Measurements from ENCODE around the gene AKT1.
"Not testable (repeated sequence)": the region's sequence is repeated elsewhere in the genome, so short reads cannot be mapped to it uniquely, and the experiment has no call there.

The AKT1 gene

GRCh38 chr14:104741108-104741802 lies 54.3 kb downstream of the AKT1 start:
- DNase-seq (ENCODE audit: low spot score) (no peak), FAIRE-seq (no peak)

- DNase-seq (ENCODE audit: low spot score) (no peak), FAIRE-seq (no peak)
Observed at GRCh38 chr14:104739546-104740516, 55.7 kb downstream of the AKT1 start.

DNA sequence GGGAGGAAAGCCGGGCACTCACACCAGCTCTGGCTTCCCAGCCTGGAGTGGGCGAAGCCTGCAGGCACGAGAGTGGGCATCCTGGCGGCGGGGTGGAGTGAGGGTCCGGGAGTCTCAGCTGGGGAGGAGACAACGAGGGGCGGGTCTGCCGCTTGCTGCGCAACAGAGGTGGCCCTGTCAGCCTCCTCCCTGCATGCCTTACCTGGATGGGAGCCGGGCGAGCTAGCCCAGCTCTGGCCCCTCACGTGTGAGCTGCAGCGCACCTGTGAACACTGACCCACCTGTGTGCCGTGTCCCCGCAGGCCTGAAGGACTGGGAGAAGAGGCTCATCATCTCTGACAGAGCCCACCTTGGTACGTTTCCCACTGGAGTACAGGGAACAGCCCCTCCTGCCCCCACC lies 56.5 kb downstream of the AKT1 start:
- FAIRE-seq = no peak

GRCh38 chr14:104738375-104739019 lies 57.1 kb downstream of the AKT1 start:
- no peak for DNase-seq (ENCODE audit: low spot score)
- FAIRE-seq = no peak

More for the DNA sequence above, 56.5 kb downstream of the AKT1 start:
- no peak for DNase-seq (ENCODE audit: low spot score)

DNA sequence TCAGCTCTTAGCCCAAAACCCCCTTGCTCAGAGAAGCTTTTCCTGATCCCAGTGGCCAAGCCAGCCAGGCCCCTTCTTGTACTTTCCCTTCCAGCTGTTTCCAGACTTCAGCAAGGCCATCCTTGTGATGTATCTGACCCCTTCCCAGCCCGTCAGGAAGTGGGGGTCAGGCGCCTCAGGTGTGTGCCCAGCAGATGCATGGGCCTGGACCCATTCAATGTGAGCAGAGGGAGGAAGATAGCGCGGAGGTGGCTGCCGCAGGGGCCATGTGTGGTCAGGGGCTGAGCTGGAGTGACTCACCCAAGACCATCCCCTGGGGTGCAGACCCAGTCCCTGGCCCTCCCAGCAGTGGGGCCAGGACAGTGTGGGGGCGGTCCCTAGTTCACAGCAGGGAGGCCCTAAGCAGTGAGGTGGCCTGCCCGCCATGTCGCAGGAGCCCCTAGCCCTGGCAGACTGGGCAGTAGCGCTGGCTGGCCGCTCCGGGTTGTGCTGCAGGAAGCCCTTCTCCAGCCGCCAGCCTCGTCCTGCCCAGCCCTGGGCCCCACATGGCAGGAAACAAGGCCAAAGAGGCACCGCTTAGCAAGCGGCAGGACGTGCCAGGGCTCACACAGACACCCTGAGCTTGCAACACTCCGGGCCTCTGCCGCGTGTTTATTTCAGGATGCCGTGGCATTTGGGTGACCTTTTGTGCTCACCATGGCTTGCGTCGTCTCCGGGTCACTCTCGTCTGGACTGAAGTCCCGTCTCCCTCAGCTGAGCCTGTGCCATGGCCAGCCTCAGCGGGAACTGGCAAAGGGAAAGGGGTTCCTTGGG lies 59.5 kb downstream of the AKT1 start:
- FAIRE-seq = no peak

DNA sequence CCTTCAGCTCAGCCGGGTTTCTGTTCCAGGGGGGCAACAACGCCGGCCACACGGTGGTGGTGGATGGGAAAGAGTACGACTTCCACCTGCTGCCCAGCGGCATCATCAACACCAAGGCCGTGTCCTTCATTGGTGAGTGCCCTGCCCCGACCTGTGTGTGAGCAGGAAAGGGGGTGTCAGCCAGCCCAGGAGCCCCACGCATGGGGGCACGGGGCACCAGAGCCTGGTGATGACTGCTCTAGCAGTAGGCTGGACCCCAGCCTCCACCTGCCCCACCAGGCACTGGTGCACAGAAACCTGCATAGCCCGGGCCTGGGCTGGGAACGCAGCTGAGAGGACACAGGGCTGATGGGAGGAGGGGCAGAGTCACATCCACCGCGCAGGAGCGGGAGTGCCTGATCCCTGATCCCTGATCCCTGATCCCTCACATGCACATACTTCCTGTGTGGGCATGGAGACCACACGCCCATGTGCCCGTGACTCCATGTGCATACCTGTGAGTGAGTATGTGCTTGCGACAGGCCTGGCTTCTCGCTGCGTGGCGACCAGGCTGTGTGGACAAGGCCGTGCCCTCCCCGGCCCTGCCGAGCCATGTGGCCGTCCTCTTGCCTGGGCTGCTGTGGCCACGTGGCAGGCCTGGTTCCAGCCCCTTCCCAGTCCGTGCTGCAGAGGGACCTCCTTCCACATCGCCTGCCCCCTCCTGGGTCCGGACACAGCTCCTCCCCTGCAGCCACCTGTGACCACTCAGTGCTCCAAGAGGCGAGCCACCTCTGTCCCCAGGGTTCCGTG lies 60.4 kb downstream of the AKT1 start:
- DNase-seq (ENCODE audit: low spot score) (no peak), FAIRE-seq (no peak)

More for the DNA sequence above, 59.5 kb downstream of the AKT1 start:
- DNase-seq (ENCODE audit: low spot score) = no peak

DNA sequence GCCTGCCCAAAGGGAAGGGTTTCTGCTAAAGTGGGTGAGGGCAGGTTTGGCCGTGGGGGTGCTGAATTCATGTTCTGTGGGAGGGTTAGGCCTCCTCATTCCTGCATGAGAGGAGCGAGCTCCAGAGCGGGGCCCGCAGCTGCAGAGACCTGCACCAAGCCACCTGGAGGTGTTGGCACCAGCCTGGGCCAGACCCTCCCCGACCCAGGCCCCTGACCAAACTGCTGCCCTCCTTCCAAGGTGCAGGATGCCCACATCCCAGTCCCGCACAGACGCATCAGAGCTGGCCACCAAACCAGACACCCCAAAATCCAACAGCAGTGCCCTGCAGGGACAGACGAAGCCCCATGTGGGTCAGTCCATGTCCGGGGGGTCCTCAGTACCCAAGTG lies 61.0 kb downstream of the AKT1 start:
- FAIRE-seq (no peak), DNase-seq (ENCODE audit: low spot score) (no peak)

DNA sequence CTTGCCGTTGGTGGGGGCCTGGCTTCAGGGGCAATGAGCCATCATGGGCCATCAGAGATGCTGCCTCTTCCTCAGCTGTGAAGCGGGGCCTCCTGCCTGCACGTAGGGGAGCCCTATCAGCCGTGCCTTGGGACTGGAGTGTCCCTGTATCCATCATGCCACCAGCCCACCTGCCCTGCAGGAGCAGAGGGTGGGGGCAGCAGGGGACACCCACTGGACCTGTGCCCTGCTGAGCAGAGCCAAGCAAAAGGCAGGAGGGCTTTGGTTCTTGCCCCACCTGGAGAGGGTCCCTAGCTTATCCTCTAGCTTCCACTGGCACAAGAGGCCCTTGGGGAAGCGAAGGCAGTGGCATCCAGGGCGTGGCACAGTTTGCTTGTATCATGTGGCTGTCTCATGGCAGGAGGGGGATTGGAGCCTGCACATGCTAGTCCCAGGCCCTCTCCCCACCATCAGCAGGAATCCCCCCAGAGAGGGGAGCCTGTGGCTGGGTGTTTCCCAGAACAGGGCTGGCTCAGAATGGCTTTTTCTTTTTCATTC lies 61.4 kb downstream of the AKT1 start:
- FAIRE-seq (no peak), DNase-seq (ENCODE audit: low spot score) (no peak)

GRCh38 chr14:104732931-104733681 lies 62.4 kb downstream of the AKT1 start:
- no peak for DNase-seq (ENCODE audit: low spot score)

DNA sequence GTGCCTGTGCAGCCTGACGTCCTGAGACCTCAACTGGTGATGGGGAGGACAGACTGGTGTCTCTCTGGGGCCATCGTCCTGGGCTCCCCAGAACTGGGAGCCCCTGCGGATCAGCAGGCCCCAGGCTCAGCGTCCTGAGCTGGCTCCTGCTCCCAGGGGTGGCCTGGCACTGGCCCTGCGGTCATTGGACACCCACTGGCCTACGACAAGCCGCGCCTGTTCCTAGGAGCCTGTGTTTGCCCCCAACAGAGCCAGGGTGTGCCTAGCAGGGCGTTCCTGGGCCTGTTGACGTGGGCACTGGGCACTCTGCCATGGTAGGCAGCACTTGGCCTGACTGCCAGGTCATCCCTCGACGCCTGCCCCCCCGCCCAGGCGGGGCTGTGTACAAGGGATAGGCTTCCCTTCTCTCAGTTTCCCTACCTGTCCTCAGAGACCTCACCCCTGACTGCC lies 63.2 kb downstream of the AKT1 start:
- DNase-seq (ENCODE audit: low spot score) (peak; percentile 51), FAIRE-seq (no peak)

More at GRCh38 chr14:104732931-104733681, 62.4 kb downstream of the AKT1 start:
- no peak for FAIRE-seq

- no peak for DNase-seq (ENCODE audit: low spot score)
- FAIRE-seq = no peak
Observed at GRCh38 chr14:104731320-104732294, 63.9 kb downstream of the AKT1 start.

- FAIRE-seq = no peak
- DNase-seq (ENCODE audit: low spot score) = no peak
Observed at GRCh38 chr14:104730487-104730886, 65.1 kb downstream of the AKT1 start.

GRCh38 chr14:104729835-104730181 lies 65.7 kb downstream of the AKT1 start:
- no peak for DNase-seq (ENCODE audit: low spot score)
- FAIRE-seq = no peak

DNA sequence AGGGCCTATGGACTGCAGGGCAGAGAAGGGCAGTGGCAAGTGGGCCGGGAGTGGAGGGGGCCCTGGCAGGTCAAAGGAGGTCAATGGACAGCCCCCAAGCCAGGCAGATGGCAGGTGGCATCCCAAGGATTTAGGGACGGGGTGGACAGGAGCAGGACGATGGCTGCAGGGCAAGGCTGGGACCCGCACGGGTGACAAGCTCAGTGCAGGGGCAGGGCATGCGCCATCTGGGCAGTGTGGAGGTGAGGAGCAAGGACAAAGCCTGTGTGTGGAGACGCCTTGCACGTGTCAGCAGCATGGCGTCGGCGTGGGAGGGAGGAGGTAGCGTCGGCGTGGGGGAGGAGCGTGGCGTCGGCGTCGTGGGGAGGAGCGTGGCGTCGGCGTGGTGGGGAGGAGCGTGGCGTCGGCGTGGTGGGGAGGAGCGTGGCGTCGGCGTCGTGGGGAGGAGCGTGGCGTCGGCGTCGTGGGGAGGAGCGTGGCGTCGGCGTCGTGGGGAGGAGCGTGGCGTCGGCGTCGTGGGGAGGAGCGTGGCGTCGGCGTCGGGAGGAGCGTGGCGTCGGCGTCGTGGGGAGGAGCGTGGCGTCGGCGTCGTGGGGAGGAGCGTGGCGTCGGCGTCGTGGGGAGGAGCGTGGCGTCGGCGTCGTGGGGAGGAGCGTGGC lies 66.2 kb downstream of the AKT1 start:
- not testable (repeated sequence) for DNase-seq (ENCODE audit: low spot score); FAIRE-seq

DNA sequence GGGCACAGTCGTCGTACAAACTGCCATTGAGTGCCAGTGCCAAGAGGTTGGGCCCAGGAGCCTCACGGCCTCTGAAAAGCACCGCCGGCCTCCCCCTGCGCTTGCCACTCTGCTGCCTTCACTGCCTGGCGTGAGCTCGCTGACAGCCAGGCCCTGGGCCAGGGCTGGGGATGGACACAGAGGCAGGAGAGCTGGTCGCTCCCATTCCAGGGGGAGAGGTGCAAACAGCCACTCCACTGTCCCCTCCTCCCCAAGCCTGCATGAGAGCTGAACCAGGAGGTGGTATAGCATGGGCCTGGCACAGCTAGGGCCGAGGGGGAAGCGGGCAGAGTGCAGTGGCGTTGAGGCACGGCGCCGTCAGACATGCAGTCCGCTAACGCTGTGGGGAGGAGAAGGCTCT lies 66.9 kb downstream of the AKT1 start:
- DNase-seq (ENCODE audit: low spot score) (no peak), FAIRE-seq (no peak)

GRCh38 chr14:104726600-104727451 lies 68.7 kb downstream of the AKT1 start:
- FAIRE-seq = no peak
- DNase-seq (ENCODE audit: low spot score) = no peak

All from RCC 7860 (cell line).